ENCODE data around the gene ARPC5L. TPM values are rescaled to one million over a fixed set of nuclear protein-coding genes. Genes with fewer than 3 reads are reported as not detected.

Gene ARPC5L
- total RNA-seq, 2 experiments from 2014 or later: 76.6 to 79.4 TPM

- Mint-ChIP-seq H3K36me3 (ENCODE audit: low read depth) (peaks cover 51% of the 10 kb centered on the region), H3K27me3 (no peaks in the 10 kb centered on the region), H3K4me3 (no peak overlapping the region), H3K9me3 (no peaks in the 10 kb centered on the region), H3K27ac (no peak overlapping the region), H3K4me1 (peaks cover 40% of the 10 kb centered on the region)
- POLR2A ChIA-PET: interaction anchor here (1.8 to 7.9 kb wide), 3 partner anchors 14 to 86 kb away, joined by 5 to 210 read pairs (median 66); partner anchors contain the start of gene NR6A1
- CTCF ChIA-PET: interaction anchor here (0.6 to 13.2 kb wide), 4 partner anchors 12 to 104 kb away, joined by 3 to 264 read pairs (median 6); partner anchors contain the start of genes NR6A1 and OLFML2A
- DNase-seq: no peak
Measured at GRCh38 chr9:124858330-124859046, 3.4 kb upstream of the ARPC5L start.

- CTCF ChIA-PET: interaction anchor here (1.6 to 3.3 kb wide), 5 partner anchors 8 to 284 kb away, joined by 5 to 36 read pairs (median 10); partner anchors contain the start of genes NR6A1, SCAI and WDR38
- no peak for DNase-seq
- H3K4me3 Mint-ChIP-seq: peak overlapping the region; percentile 86
- H3K4me1 Mint-ChIP-seq: peaks cover 44% of the 10 kb centered on the region
- H3K27ac Mint-ChIP-seq: peak overlapping the region; percentile 96
- H3K36me3 Mint-ChIP-seq (ENCODE audit: low read depth): peaks cover 51% of the 10 kb centered on the region
- H3K9me3 Mint-ChIP-seq: no peaks in the 10 kb centered on the region
- no peaks in the 10 kb centered on the region for H3K27me3 Mint-ChIP-seq
- POLR2A ChIA-PET: interaction anchor here (1.1 to 7.1 kb wide), 15 partner anchors 7 to 483 kb away, joined by 3 to 210 read pairs (median 9); partner anchors contain the start of genes HSPA5, NR6A1, RABEPK and SCAI
Measured at GRCh38 chr9:124859803-124860581, 1.9 kb upstream of the ARPC5L start.

- Mint-ChIP-seq H3K4me3 (peak overlapping the region; percentile 86), H3K36me3 (ENCODE audit: low read depth) (peaks cover 51% of the 10 kb centered on the region), H3K9me3 (no peaks in the 10 kb centered on the region), H3K27me3 (no peaks in the 10 kb centered on the region), H3K27ac (peak overlapping the region; percentile 96), H3K4me1 (peaks cover 44% of the 10 kb centered on the region)
- CTCF ChIA-PET: interaction anchor here (0.6 to 3.3 kb wide), 8 partner anchors 8 to 283 kb away, joined by 3 to 36 read pairs (median 8); partner anchors contain the start of genes NR6A1, SCAI and WDR38
- POLR2A ChIA-PET: interaction anchor here (0.6 to 7.1 kb wide), 30 partner anchors 8 to 846 kb away, joined by 3 to 210 read pairs (median 5); partner anchors contain the start of genes GOLGA1, HSPA5, MAPKAP1 and NR6A1
- DNase-seq: no peak
Measured at GRCh38 chr9:124860582-124861341, 1.2 kb upstream of the ARPC5L start.

- peaks cover 55% of the 10 kb centered on the region for H3K4me1 Mint-ChIP-seq
- peak overlapping the region; percentile 40 for H3K4me3 Mint-ChIP-seq
- CTCF ChIA-PET: interaction anchor here (1.2 to 3.2 kb wide), 4 partner anchors 11 to 263 kb away, joined by 3 to 36 read pairs (median 6); partner anchors contain the start of gene WDR38
- H3K27ac Mint-ChIP-seq: peak overlapping the region; percentile 25
- no peak for DNase-seq
- H3K27me3 Mint-ChIP-seq: no peaks in the 10 kb centered on the region
- POLR2A ChIA-PET: interaction anchor here (3.6 to 7.1 kb wide), 3 partner anchors 9 to 378 kb away, joined by 31 to 210 read pairs (median 34); partner anchors contain the start of genes HSPA5 and WDR38
- no peaks in the 10 kb centered on the region for H3K9me3 Mint-ChIP-seq
- peaks cover 34% of the 10 kb centered on the region for H3K36me3 Mint-ChIP-seq (ENCODE audit: low read depth)
Measured at GRCh38 chr9:124863371-124863871, 1.5 kb downstream of the ARPC5L start.

GRCh38 chr9:124868511-124869465 is 6.9 kb downstream of the ARPC5L start:
- DNase-seq: peak; percentile 90
- Mint-ChIP-seq H3K9me3 (no peaks in the 10 kb centered on the region), H3K4me3 (peak overlapping the region; percentile 88), H3K27ac (peak overlapping the region; percentile 100), H3K4me1 (peaks cover 54% of the 10 kb centered on the region), H3K27me3 (no peaks in the 10 kb centered on the region), H3K36me3 (ENCODE audit: low read depth) (peaks cover 44% of the 10 kb centered on the region)
- CTCF ChIA-PET: interaction anchor here (1.6 to 1.9 kb wide), 2 partner anchors 16 to 73 kb away, joined by 4 to 16 read pairs; partner anchors contain the start of genes GOLGA1 and WDR38
- POLR2A ChIA-PET: interaction anchor here (0.7 to 7.9 kb wide), 14 partner anchors 8 to 373 kb away, joined by 3 to 210 read pairs (median 6); partner anchors contain the start of genes ARPC5L, GOLGA1, NR6A1 and RPL35

- Mint-ChIP-seq H3K9me3 (no peaks in the 10 kb centered on the region), H3K4me1 (peaks cover 57% of the 10 kb centered on the region), H3K27me3 (no peaks in the 10 kb centered on the region), H3K36me3 (ENCODE audit: low read depth) (peaks cover 47% of the 10 kb centered on the region), H3K27ac (peak overlapping the region; percentile 100), H3K4me3 (peak overlapping the region; percentile 88)
- POLR2A ChIA-PET: interaction anchor here (0.7 to 7.9 kb wide), 23 partner anchors 9 to 372 kb away, joined by 3 to 210 read pairs (median 4); partner anchors contain the start of genes ARPC5L, GOLGA1, HSPA5 and NR6A1
- CTCF ChIA-PET: interaction anchor here (1.2 to 1.9 kb wide), 4 partner anchors 9 to 72 kb away, joined by 4 to 16 read pairs (median 9); partner anchors contain the start of genes GOLGA1 and WDR38
- DNase-seq: peak; percentile 53
Measured at GRCh38 chr9:124869466-124869985, 7.6 kb downstream of the ARPC5L start.

- H3K36me3 Mint-ChIP-seq (ENCODE audit: low read depth): peaks cover 53% of the 10 kb centered on the region
Measured at GRCh38 chr9:124869986-124870560, 8.1 kb downstream of the ARPC5L start.

GRCh38 chr9:124870723-124871122 is 8.8 kb downstream of the ARPC5L start:
- DNase-seq: peak; percentile 25
- Mint-ChIP-seq H3K4me1 (peaks cover 63% of the 10 kb centered on the region), H3K4me3 (peak overlapping the region; percentile 88), H3K36me3 (ENCODE audit: low read depth) (peaks cover 59% of the 10 kb centered on the region), H3K27me3 (no peaks in the 10 kb centered on the region), H3K27ac (peak overlapping the region; percentile 100), H3K9me3 (no peaks in the 10 kb centered on the region)
- ChIA-PET POLR2A (interaction anchor here (1.0 to 7.9 kb wide), 16 partner anchors 10 to 371 kb away, joined by 3 to 210 read pairs (median 6); partner anchors contain the start of genes ARPC5L, GOLGA1, HSPA5 and NR6A1), CTCF (interaction anchor here (1.0 to 1.9 kb wide), 4 partner anchors 10 to 98 kb away, joined by 3 to 16 read pairs (median 9); partner anchors contain the start of gene WDR38)

More at GRCh38 chr9:124869986-124870560, 8.1 kb downstream of the ARPC5L start:
- H3K27me3 Mint-ChIP-seq: no peaks in the 10 kb centered on the region
- CTCF ChIA-PET: interaction anchor here (1.0 to 1.9 kb wide), 5 partner anchors 9 to 97 kb away, joined by 3 to 16 read pairs (median 9); partner anchors contain the start of genes GOLGA1 and WDR38
- H3K4me1 Mint-ChIP-seq: peaks cover 60% of the 10 kb centered on the region
- H3K9me3 Mint-ChIP-seq: no peaks in the 10 kb centered on the region
- peak; percentile 90 for DNase-seq
- H3K4me3 Mint-ChIP-seq: peak overlapping the region; percentile 88
- peak overlapping the region; percentile 100 for H3K27ac Mint-ChIP-seq
- POLR2A ChIA-PET: interaction anchor here (0.7 to 7.9 kb wide), 24 partner anchors 9 to 371 kb away, joined by 3 to 210 read pairs (median 5); partner anchors contain the start of genes ARPC5L, GOLGA1, HSPA5 and NR6A1

GRCh38 chr9:124871156-124871561 is 9.2 kb downstream of the ARPC5L start:
- Mint-ChIP-seq H3K4me1 (peaks cover 63% of the 10 kb centered on the region), H3K4me3 (peak overlapping the region; percentile 88), H3K27ac (peak overlapping the region; percentile 100), H3K27me3 (no peaks in the 10 kb centered on the region), H3K36me3 (ENCODE audit: low read depth) (peaks cover 62% of the 10 kb centered on the region), H3K9me3 (no peaks in the 10 kb centered on the region)
- POLR2A ChIA-PET: interaction anchor here (1.2 to 7.9 kb wide), 10 partner anchors 10 to 370 kb away, joined by 3 to 210 read pairs (median 11); partner anchors contain the start of genes ARPC5L, GOLGA1, HSPA5 and RPL35
- CTCF ChIA-PET: interaction anchor here (1.0 to 1.8 kb wide), 2 partner anchors 9 to 96 kb away, joined by 4 to 8 read pairs; partner anchors contain the start of genes ARPC5L and RPL35
- no peak for DNase-seq

- Mint-ChIP-seq H3K36me3 (ENCODE audit: low read depth) (peaks cover 82% of the 10 kb centered on the region), H3K4me3 (peak overlapping the region; percentile 24), H3K9me3 (no peaks in the 10 kb centered on the region), H3K4me1 (peaks cover 48% of the 10 kb centered on the region), H3K27ac (peak overlapping the region; percentile 72), H3K27me3 (no peaks in the 10 kb centered on the region)
- POLR2A ChIA-PET: interaction anchor here (1.1 to 7.9 kb wide), 6 partner anchors 13 to 367 kb away, joined by 3 to 210 read pairs (median 11); partner anchors contain the start of genes ARPC5L, GOLGA1, HSPA5 and RPL35
- CTCF ChIA-PET: interaction anchor here (0.8 kb wide), 1 partner anchor 11 kb away, joined by 3 read pairs; the partner anchor contains the start of genes ARPC5L and RPL35
- no peak for DNase-seq
Measured at GRCh38 chr9:124873664-124874063, 11.7 kb downstream of the ARPC5L start.

All from activated CD4-positive, alpha-beta memory T cell treated with anti-CD3 and anti-CD28 coated beads, Interleukin-2, amount 10 ng/mL, durations not matched to agents 7 days and 5 days (primary cell).